Suprapubic skin (tissue), 3 donors: ENCODE data around the gene TTC28.

Source experiments
- CTCF ChIP-seq, 2 donors: fragments of 200-600 bp in 1 of 2; fragments of 450-650 bp in 1 of 2; sonication (generic) in 1 of 2; IDR thresholded peaks; one replicate each; pipeline ENCODE4 v1.5.1; 2016 to 2019; ENCODE audit warnings: antibody characterized with exemption in 2 of 2, mild to moderate bottlenecking in 1 of 2, moderate library complexity in 1 of 2
- POLR2A ChIP-seq, 2 donors: fragments of 450-650 bp; IDR thresholded peaks; one replicate each; pipeline ENCODE4 v1.6.1; 2017; ENCODE audit warnings: antibody characterized with exemption in 2 of 2, mild to moderate bottlenecking in 2 of 2, moderate library complexity in 2 of 2

GRCh38 chr22:28576162-28576561, 103.5 kb downstream of the TTC28 start:
- TF ChIP-seq CTCF (IDR thresholded peaks at IDR 0.05) (no peak), POLR2A (IDR thresholded peaks at IDR 0.05) (no peak)
